ENCODE data around the gene ANK3.

DNA sequence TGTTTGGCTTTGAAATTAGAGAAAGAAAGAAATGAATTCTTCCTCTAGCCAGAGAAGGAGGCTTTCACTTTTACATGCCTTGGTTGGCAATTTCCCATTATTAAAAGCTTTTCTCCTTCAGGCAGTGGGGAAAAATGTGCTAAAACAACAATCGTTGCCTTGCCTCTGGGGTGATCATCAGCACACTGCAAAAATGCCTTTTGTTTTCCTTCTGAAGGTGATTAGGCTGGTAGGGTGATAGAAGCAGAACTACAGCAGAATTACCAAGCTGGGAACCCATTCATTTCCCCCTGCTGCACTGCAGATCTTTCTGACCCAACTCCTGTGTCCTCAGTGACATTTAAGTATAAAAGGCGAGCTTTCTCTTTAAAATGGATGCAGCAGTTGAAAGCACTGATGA is 22.2 kb downstream of the ANK3 start:
- TF ChIP-seq EZH2 (IDR thresholded peaks at IDR 0.05; ENCODE audit: insufficient read depth, poor library complexity, severe bottlenecking): no peak
- TF ChIP-seq EZH2phosphoT487 (IDR thresholded peaks at IDR 0.05; ENCODE audit: insufficient read depth, low read depth): no peak
